ENCODE data around the gene TMEM187.

GRCh38 chrX:153926858-153927671 lies 45.5 kb upstream of the TMEM187 start:
- no peak for TF ChIP-seq POLR2A (IDR thresholded peaks at IDR 0.05)
- no peak for TF ChIP-seq CTCF (IDR thresholded peaks at IDR 0.05)
- TF ChIP-seq EP300 (IDR thresholded peaks at IDR 0.05): no peak

All from ovary (tissue), 3 donors.